Lower lobe of right lung (tissue), 2 donors: ENCODE measurements around the gene CYP11A1. TPM values are rescaled to one million over a fixed set of nuclear protein-coding genes. Genes with fewer than 3 reads are reported as not detected.

Experiments used
- ATAC-seq, 2 donors: fragments of 200-7000 bp; cut with Tn5 transposase; one replicate each; pipeline ENCODE4 v1.9.1; 2020 to 2022; ENCODE audit warnings: mild to moderate bottlenecking in 2 of 2, moderate library complexity in 2 of 2
- DNase-seq: peaks from one replicate; pipeline ENCODE4 v3.0.0-alpha.2; 2020
- H3K27ac ChIP-seq: fragments of 200-600 bp; one replicate; pipeline ENCODE4 v1.8.0; 2022
- H3K27me3 ChIP-seq: fragments of 200-600 bp; one replicate; pipeline ENCODE4 v1.8.0; 2022; ENCODE audit warnings: low read depth
- H3K36me3 ChIP-seq: fragments of 200-600 bp; one replicate; pipeline ENCODE4 v1.8.0; 2022; ENCODE audit warnings: mild to moderate bottlenecking
- H3K4me1 ChIP-seq: fragments of 200-600 bp; one replicate; pipeline ENCODE4 v1.8.0; 2022
- H3K4me3 ChIP-seq: fragments of 200-600 bp; one replicate; pipeline ENCODE4 v1.8.0; 2022; ENCODE audit warnings: mild to moderate bottlenecking
- H3K9me3 ChIP-seq: fragments of 200-600 bp; one replicate; pipeline ENCODE4 v1.8.0; 2022
- CTCF ChIP-seq: fragments of 200-600 bp; IDR thresholded peaks from one replicate; pipeline ENCODE4 v1.8.0; 2022; ENCODE audit warnings: antibody characterized with exemption, mild to moderate bottlenecking
- intact Hi-C: fragments of 100-400 bp; cut with DNase I; formaldehyde crosslinking; loops from one replicate; pipeline ENCODE4 v1.11.0; 2022
- total RNA-seq: library from RNA; stranded (reverse); fragmentation: NEBNext Ultra II Directional; extraction: Animal tissue kit (Norgen Biotek cat#: 25700); gene quantifications from one replicate; pipeline ENCODE4 v1.2.1, GENCODE V29; 2021
- donor health status: DM: no; HTN: yes; CAD: no; lungs with severe emphysema.

The CYP11A1 gene
- total RNA-seq, 1 donor from 2014 or later: 0.59 TPM

GRCh38 chr15:74322558-74323180 is 44.8 kb downstream of the CYP11A1 start:
- no peak overlapping the region for H3K27ac ChIP-seq
- TF ChIP-seq CTCF: peak; percentile 81
- H3K4me3 ChIP-seq: no peak overlapping the region
- DNase-seq (peak; percentile 68), ATAC-seq (peak; percentile 61 to 73)
- H3K9me3 ChIP-seq: no peaks in the 10 kb centered on the region
- H3K36me3 ChIP-seq: no peaks in the 10 kb centered on the region
- intact Hi-C loops: no loop called here
- no peaks in the 10 kb centered on the region for H3K27me3 ChIP-seq
- H3K4me1 ChIP-seq: peaks cover 12% of the 10 kb centered on the region

- Histone ChIP-seq H3K27ac (no peak overlapping the region), H3K4me1 (peaks cover 12% of the 10 kb centered on the region), H3K36me3 (no peaks in the 10 kb centered on the region), H3K9me3 (no peaks in the 10 kb centered on the region), H3K27me3 (no peaks in the 10 kb centered on the region), H3K4me3 (no peak overlapping the region)
- peak; percentile 15 to 25 for ATAC-seq
- peak; percentile 42 for TF ChIP-seq CTCF
- no peak for DNase-seq
- intact Hi-C loops: no loop called here
Observed at GRCh38 chr15:74320352-74321247, 46.8 kb downstream of the CYP11A1 start.

- Histone ChIP-seq H3K27me3 (no peaks in the 10 kb centered on the region), H3K4me1 (peaks cover 12% of the 10 kb centered on the region), H3K27ac (no peak overlapping the region), H3K9me3 (no peaks in the 10 kb centered on the region), H3K36me3 (no peaks in the 10 kb centered on the region), H3K4me3 (no peak overlapping the region)
- ATAC-seq: no peak
- intact Hi-C loops: no loop called here
- DNase-seq: no peak
- TF ChIP-seq CTCF: no peak
Observed at GRCh38 chr15:74319596-74320351, 47.7 kb downstream of the CYP11A1 start.

GRCh38 chr15:74319138-74319460 is 48.3 kb downstream of the CYP11A1 start:
- Histone ChIP-seq H3K27ac (no peak overlapping the region), H3K4me3 (no peak overlapping the region), H3K27me3 (no peaks in the 10 kb centered on the region), H3K4me1 (peaks cover 12% of the 10 kb centered on the region), H3K9me3 (no peaks in the 10 kb centered on the region), H3K36me3 (no peaks in the 10 kb centered on the region)
- TF ChIP-seq CTCF: no peak
- ATAC-seq (no peak), DNase-seq (no peak)
- intact Hi-C loops: no loop called here

GRCh38 chr15:74318376-74319137 is 48.9 kb downstream of the CYP11A1 start:
- Histone ChIP-seq H3K4me3 (no peak overlapping the region), H3K4me1 (peaks cover 12% of the 10 kb centered on the region), H3K27me3 (no peaks in the 10 kb centered on the region), H3K9me3 (no peaks in the 10 kb centered on the region), H3K36me3 (no peaks in the 10 kb centered on the region), H3K27ac (no peak overlapping the region)
- DNase-seq (no peak), ATAC-seq (no peak)
- no peak for TF ChIP-seq CTCF
- intact Hi-C loops: no loop called here
